Brain microvascular endothelial cell (primary cell): ENCODE results near the gene NPC1.
A peak's percentile ranks its signal among the peaks of the same experiment; 100 is the strongest.
"Not testable (repeated sequence)": the region's sequence is repeated elsewhere in the genome, so short reads cannot be mapped to it uniquely, and the experiment has no call there.

ENCODE experiments used
- DNase-seq: peaks from one replicate; pipeline ENCODE4 v3.0.0-alpha.2; 2020
- H3K27ac ChIP-seq: fragments of 250-450 bp; sonication (Bioruptor Pico); 2 replicates; pipeline ENCODE4 v1.5.1; 2020; ENCODE audit warnings: mild to moderate bottlenecking, moderate library complexity
- H3K27me3 ChIP-seq: fragments of 250-450 bp; sonication (Bioruptor Pico); replicated peaks from 2 replicates; pipeline ENCODE4 v1.5.1; 2020; ENCODE audit warnings: mild to moderate bottlenecking
- H3K36me3 ChIP-seq: fragments of 250-450 bp; sonication (Bioruptor Pico); replicated peaks from 2 replicates; pipeline ENCODE4 v1.5.1; 2020; ENCODE audit warnings: mild to moderate bottlenecking
- H3K4me3 ChIP-seq: 2 replicates; pipeline ENCODE4 v1.5.1; 2011; ENCODE audit warnings: low read depth, mild to moderate bottlenecking, control low read depth, low read length, moderate library complexity
- CTCF ChIP-seq: IDR thresholded peaks from 2 replicates; pipeline ENCODE4 v1.5.1; 2011; ENCODE audit warnings: low read depth, mild to moderate bottlenecking, moderate library complexity, low read length, control low read depth, inconsistent platforms; ENCODE audit errors: missing control alignments
- in situ Hi-C: cut with HindIII; loops from 2 replicates; pipeline ENCODE4 v1.10.0; 2017; ENCODE audit warnings: low sequenced_read_pairs, low pct_ligation_motif_present

Gene NPC1

GRCh38 chr18:23512641-23513040, 73.7 kb downstream of the NPC1 start:
- Histone ChIP-seq H3K4me3 (no peak overlapping the region), H3K36me3 (peaks cover 24% of the 10 kb centered on the region), H3K27ac (no peak overlapping the region), H3K27me3 (no peaks in the 10 kb centered on the region)
- no peak for DNase-seq
- in situ Hi-C loops, result no loop called here
- TF ChIP-seq CTCF, result no peak

GRCh38 chr18:23512216-23512615, 74.1 kb downstream of the NPC1 start:
- H3K27me3 ChIP-seq, in situ Hi-C loops, H3K4me3 ChIP-seq, DNase-seq, H3K27ac ChIP-seq: not testable (repeated sequence)
- H3K36me3 ChIP-seq, result peaks cover 23% of the 10 kb centered on the region

- peaks cover 20% of the 10 kb centered on the region for H3K36me3 ChIP-seq
- in situ Hi-C loops, H3K27me3 ChIP-seq, H3K4me3 ChIP-seq, H3K27ac ChIP-seq, DNase-seq: not testable (repeated sequence)
Observed at GRCh38 chr18:23510923-23511322, 75.4 kb downstream of the NPC1 start.

- no peak for TF ChIP-seq CTCF
- DNase-seq, result no peak
- H3K36me3 ChIP-seq, result peaks cover 17% of the 10 kb centered on the region
- H3K27me3 ChIP-seq, result no peaks in the 10 kb centered on the region
- in situ Hi-C loops, result no loop called here
- H3K4me3 ChIP-seq, result no peak overlapping the region
- no peak overlapping the region for H3K27ac ChIP-seq
Observed at GRCh38 chr18:23506393-23506792, 79.9 kb downstream of the NPC1 start.

GRCh38 chr18:23504720-23505119, 81.6 kb downstream of the NPC1 start:
- TF ChIP-seq CTCF, result no peak
- H3K27ac ChIP-seq, result no peak overlapping the region
- in situ Hi-C loops, result no loop called here
- DNase-seq, result no peak
- H3K27me3 ChIP-seq, result no peaks in the 10 kb centered on the region
- peaks cover 8% of the 10 kb centered on the region for H3K36me3 ChIP-seq
- H3K4me3 ChIP-seq, result no peak overlapping the region

- Histone ChIP-seq H3K27me3 (no peaks in the 10 kb centered on the region), H3K4me3 (peak overlapping the region; percentile 76), H3K36me3 (peaks cover 8% of the 10 kb centered on the region), H3K27ac (peak overlapping the region; percentile 54)
- TF ChIP-seq CTCF, result no peak
- in situ Hi-C loops, result no loop called here
- no peak for DNase-seq
Observed at GRCh38 chr18:23503963-23504344, 82.4 kb downstream of the NPC1 start.
